GM19351 (cell line): ENCODE measurements around the gene CCT6A.
"Not testable (repeated sequence)": the region's sequence is repeated elsewhere in the genome, so short reads cannot be mapped to it uniquely, and the experiment has no call there.

ENCODE experiments used
- ATAC-seq: cut with Tn5 transposase; IDR thresholded peaks from one replicate; pipeline ENCODE4 v1.9.1; 2021; ENCODE audit warnings: mild to moderate bottlenecking, moderate library complexity; ENCODE audit not compliant: unreplicated experiment

Gene CCT6A

GRCh38 chr7:56048763-56049162 lies 2.8 kb upstream of the CCT6A start:
- not testable (repeated sequence) for ATAC-seq

- ATAC-seq, result no peak
These were observed 569 bp upstream of the CCT6A start for GRCh38 chr7:56051053-56051338.

DNA sequence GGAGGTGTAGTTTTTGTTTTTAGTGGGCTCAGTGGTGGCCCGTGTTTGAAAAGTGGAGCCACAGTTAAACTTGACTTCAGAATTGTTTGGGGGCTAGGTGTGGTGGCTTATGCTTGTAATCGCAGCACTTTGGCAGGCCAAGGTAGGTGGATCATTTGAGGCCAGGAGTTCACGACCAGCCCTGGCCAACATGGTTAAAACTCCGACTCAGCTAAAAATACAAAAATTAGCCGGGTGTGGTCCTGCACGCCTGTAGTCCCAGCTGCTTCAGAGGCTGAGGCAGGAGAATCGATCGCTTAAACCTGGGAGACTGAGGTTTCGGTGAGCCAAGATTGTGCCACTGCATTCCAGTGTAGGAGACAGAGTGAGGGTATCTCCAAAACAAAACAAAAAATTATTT lies 1.8 kb downstream of the CCT6A start:
- no peak for ATAC-seq

DNA sequence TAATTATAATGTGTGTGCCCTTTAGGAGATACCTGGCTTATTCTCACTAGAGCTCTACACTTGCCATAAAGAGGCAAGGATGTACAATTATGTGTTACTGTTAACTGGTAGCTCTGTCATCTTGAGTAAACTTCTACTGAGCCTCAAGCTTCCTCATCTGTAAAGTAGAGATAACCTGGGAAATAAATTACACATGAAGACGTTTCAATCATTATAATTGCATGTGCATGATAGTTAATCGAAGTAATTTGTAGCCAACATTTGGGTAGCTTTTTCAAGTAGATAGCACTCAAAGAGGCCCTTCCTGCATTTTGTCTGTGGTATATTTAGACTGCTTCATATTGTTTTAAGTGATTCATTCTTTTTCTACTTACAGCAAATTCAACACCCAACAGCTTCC lies 2.4 kb downstream of the CCT6A start:
- ATAC-seq, result no peak

DNA sequence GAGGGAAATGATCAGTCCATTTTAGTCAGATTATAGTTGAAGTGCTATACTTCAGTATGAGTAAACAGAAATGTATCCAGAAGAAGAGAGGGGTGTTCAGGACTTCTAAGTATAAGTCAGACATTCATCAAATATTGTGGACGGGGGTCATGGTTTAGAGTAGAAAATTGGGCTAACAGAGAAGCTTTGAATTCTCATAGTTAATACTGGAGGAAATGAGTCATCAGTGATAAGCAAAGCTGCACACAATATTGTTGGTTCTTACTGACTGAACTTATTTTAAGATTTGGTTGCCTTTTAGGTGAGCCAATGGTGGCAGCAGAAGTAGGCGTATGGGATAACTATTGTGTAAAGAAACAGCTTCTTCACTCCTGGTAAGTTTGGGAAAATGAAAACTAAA lies 10.8 kb downstream of the CCT6A start:
- no peak for ATAC-seq

- no peak for ATAC-seq
These were observed 11.9 kb downstream of the CCT6A start for GRCh38 chr7:56063500-56063881.

- peak; percentile 83 for ATAC-seq
These were observed 12.5 kb downstream of the CCT6A start, which contains the start of gene SUMF2 for GRCh38 chr7:56063882-56064625. Gene SUMF2, plus strand, starts transcription at chr7:56064286. Its CDS starts 26 bp downstream, at chr7:56064312.

DNA sequence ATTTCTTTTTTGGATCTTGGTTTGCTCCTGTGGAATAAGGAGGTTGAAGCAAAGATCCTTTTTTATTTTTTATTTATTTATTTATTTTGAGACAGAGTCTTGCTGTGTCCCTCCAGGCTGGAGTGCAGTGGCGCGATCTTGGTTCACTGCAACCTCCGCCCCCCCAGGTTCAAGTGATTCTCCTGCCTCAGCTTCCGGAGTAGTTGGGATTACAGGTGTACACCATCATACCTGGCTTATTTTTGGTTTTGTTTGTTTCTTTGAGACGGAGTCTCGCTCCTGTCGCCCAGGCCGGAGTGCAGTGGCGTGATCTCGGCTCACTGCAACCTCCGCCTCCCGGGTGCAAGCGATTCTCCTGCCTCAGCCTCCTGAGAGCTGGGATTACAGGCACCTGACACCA lies 14.8 kb downstream of the CCT6A start:
- ATAC-seq, result not testable (repeated sequence)

DNA sequence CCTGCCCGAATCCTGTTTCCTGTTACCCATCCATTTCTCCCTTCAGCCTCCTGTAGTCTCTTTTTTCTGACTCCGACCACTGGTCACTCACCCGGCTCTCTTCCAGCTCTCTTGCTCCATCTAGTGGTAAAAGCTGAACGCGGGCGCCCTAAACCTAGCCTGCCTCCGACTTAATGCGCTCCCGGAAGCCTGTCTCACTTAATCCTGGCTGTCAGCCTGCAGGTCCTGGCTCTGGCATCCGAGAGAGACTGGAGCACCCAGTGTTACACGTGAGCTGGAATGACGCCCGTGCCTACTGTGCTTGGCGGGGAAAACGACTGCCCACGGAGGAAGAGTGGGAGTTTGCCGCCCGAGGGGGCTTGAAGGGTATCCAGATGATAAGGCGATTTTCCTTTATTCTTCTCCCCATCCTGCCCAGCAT lies 22.8 kb downstream of the CCT6A start:
- peak; percentile 94 for ATAC-seq

- ATAC-seq, result no peak
These were observed 26.1 kb downstream of the CCT6A start for GRCh38 chr7:56077681-56078080.

- ATAC-seq, result no peak
These were observed 26.6 kb downstream of the CCT6A start for GRCh38 chr7:56078196-56078595.

DNA sequence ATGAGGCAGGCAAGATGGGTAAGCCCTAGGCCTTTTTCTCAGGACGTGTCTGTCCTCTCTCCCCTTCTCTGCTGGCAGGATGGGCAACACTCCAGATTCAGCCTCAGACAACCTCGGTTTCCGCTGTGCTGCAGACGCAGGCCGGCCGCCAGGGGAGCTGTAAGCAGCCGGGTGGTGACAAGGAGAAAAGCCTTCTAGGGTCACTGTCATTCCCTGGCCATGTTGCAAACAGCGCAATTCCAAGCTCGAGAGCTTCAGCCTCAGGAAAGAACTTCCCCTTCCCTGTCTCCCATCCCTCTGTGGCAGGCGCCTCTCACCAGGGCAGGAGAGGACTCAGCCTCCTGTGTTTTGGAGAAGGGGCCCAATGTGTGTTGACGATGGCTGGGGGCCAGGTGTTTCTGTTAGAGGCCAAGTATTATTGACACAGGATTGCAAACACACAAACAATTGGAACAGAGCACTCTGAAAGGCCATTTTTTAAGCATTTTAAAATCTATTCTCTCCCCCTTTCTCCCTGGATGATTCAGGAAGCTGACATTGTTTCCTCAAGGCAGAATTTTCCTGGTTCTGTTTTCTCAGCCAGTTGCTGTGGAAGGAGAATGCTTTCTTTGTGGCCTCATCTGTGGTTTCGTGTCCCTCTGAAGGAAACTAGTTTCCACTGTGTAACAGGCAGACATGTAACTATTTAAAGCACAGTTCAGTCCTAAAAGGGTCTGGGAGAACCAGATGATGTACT lies 28.1 kb downstream of the CCT6A start:
- no peak for ATAC-seq

GRCh38 chr7:56080726-56081435 lies 29.3 kb downstream of the CCT6A start:
- not testable (repeated sequence) for ATAC-seq

DNA sequence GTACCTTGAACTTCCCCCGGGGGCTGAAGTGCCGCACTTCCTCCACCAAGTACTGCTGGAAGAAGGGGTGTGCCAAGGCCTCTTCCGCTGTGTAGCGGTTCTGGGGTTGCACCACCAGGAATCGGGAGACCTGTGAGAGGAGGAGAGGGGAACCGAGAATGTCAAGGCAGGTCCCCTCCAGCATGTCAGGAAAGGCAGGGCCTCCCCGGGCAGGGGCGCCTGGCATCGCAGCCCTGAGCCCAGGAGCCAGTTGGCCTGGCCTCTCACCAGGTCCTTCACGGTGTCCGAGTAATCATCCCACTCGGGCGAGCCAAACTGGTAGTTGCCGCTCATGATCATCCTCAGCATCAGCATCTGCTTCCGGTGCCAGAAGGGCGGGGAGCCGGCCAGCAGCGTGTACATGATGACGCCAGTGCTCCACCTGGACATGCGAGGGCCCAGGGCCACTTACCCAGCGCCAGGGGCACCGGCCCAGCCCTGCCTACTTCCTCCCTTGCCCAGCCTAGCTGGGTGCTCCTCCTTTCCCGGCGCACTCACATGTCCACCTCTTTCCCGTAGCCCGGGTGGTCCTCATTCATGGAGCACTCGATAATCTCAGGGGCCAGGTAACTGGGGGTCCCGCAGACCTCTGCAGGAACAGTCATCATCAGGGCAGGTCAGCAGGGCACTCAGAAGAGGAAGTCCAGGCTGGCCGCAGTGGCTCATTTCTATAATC lies 30.2 kb downstream of the CCT6A start:
- ATAC-seq, result no peak

GRCh38 chr7:56083150-56083785 lies 31.7 kb downstream of the CCT6A start:
- no peak for ATAC-seq

- ATAC-seq, result no peak
These were observed 35.2 kb downstream of the CCT6A start for GRCh38 chr7:56086761-56087160.

DNA sequence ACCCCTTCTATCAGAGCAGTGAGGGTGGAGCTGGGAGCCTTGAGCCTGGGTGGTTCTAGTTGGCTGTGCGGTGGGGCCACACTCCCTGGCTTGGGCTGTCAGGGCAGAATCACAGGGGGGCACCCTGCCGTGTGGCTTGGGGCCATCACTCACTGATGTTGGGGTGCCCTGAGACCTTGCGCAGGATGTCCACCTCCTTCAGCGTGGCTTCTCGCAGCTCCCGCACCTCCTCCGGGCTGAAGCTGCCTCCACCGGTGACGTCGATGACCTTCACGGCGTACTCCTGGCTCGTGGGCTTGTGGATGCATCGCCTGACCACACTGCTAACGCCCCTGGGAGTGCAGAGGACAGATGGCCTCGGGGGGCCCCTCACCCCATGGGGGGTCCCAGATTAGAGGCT lies 35.9 kb downstream of the CCT6A start:
- ATAC-seq, result no peak

- ATAC-seq, result no peak
These were observed 40.0 kb downstream of the CCT6A start for GRCh38 chr7:56091591-56091990.

GRCh38 chr7:56092388-56092787 lies 40.8 kb downstream of the CCT6A start:
- not testable (repeated sequence) for ATAC-seq

DNA sequence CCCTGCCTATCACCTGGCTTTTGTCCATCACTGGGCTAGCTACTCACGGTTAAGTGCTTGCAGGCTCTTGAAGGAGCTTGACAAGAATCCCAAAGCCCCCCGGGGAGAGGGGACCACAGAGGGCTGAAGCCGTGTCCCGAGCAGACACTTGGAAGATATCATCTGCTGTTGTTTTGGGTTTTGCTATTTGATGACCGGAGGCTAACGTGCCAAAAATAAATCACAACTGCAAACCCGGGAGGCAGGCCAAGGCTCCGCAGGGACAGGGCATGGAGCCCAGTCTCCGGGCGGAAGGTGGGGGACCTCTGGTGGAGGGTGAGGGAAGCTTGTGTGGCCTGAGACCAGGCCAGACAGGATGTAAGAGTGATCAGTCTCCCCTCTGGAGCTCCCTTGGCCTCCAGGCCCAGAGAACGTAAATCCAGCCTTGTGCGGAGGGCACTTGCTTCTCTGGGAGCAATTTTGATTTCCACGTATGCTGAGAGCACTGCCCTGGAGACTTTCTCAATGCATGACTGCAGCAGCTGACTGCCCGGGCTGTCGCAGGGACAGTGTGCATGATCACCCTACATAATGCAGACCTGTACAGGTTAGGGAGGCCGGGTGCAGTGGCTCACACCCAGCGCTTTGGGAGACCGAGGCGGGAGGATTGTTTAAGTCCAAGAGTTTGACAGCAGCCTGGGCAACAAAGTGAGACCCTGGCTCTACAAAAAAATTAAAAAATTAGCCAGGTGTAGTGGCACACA lies 41.4 kb downstream of the CCT6A start, which contains the start of gene PHKG1:
Gene PHKG1, minus strand, starts transcription at position 164 of the 743 bp plus-strand sequence. CDS start 4,011 bp downstream, outside the sequence.
- ATAC-seq, result no peak
